ENCODE data around the gene SPRR4.
"Not testable (repeated sequence)": the region's sequence is repeated elsewhere in the genome, so short reads cannot be mapped to it uniquely, and the experiment has no call there.

The SPRR4 gene

DNA sequence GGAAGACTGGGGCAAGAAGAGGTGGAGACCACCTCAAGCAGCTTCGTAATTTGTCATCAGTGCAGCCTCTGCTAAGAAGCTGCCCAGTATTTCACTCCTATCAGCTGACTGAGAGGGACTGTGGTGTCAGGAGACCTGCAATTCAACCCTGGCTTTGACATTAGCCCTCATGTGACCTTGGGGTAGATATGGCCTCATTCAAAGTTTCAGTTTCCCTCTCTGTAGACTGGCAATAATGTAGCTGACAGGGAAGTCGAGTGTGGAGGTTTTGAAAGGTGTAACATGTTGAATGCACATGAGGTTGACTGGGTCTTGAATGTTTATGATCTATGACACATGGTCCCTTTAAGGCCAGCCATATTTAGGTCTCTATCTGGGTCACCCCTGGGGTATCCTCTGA, 2.2 kb upstream of the SPRR4 start:
- no peak for DNase-seq

DNA sequence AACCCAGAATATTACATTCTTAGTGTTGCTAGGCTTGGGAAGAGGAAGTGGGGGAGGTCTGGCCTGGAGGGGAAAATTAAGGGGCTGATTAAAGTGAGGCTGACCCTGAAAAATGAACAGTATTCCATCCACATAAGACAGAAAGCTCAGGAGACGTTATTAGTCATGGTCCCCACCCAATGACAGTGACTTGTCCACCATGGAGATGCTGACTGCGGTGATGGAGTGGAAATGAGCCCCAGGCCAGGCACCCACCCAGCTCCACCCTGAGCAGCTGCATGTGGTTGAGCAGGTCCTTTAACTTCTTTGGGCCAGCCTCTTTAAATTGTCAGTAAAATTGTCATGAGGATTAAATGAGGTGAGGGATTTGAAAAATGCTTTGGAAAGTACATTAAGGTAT, 1.4 kb upstream of the SPRR4 start:
- no peak for DNase-seq

DNA sequence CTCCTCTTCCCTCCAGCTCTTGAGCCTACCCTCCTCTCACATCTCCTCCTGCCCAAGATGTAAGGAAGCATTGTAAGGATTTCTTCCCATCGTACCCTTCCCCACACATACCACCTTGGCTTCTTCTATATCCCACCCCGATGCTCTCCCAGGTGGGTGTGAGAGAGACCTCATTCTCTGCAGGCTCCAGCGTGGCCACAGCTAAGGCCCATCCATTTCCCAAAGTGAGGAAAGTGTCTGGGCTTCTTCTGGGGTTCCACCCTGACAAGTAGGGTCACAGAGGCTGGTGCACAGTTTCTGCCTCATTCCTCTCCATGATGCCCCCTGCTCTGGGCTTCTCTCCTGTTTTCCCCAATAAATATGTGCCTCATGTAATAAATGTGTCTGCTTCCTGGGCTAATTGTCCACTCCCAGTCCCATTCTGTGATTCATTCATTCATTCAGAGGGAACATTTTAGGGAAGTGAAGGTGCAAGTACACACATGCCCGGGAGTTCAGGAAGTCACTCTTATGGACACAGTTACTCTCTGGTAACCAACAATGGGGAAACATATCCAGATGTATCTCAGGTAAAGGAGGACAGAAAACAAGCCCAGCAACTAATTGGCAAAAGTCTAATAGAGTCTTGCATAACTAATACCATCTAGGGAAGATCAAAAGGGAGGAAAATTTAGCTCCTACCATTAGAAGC, 1.9 kb downstream of the SPRR4 start:
- no peak for DNase-seq

DNA sequence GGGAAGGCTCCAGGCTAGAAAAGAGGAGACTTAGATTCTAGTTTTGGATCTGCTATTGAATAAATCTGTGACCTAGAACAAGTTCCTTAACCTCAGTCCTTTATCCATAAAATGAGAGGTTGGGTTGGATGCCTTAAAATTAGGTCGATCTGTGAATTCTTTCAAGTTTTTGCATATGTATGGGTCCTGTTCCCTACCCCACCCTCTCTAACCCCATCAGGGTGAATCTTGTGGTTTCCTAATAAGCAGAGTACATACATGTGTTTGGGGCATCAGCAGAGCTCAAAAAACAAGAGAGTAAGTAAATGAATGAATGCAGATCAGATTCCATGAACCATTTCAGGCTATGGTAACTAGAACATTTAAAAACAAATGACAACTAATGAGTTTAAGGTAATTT, 6.2 kb downstream of the SPRR4 start:
- no peak for DNase-seq

DNA sequence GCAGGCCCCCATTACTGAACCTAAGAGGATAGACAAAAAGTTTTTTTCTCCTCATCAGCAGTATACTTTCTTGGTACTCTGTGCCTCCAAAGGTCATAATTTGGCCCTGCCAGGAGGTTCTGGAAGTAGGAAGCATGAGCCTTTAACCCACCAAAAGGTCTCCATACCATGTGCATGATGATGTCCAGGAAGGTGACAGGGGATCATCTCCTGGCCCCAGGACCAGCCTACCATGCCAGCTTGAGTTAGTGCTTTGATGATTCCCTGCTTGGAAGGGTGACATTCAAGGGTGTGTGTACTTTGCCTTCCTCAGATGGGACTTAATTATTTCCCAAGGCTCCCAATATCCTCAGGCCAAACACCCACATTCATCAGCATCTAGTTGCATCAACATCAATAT, 7.2 kb downstream of the SPRR4 start:
- DNase-seq = no peak

DNA sequence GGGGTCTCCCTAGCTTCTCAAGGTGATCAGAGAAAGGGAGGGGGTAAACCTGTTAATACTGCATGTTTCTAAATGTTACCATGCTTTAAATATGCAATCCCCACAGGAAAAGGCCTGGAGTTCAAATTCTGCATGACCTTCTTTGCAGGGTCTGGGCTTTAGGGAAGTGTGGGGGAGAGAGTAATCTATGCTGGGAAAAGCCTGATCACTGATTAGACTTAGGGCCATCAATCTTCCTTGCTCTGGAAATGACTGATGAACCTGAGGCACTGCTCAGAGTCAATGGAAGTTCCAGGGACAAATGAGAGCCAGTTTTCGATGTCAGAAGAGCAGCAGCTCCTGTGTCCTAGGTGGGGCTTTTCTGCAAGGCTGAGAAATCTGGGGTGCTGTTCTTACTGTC, 10.2 kb downstream of the SPRR4 start:
- DNase-seq = no peak

DNA sequence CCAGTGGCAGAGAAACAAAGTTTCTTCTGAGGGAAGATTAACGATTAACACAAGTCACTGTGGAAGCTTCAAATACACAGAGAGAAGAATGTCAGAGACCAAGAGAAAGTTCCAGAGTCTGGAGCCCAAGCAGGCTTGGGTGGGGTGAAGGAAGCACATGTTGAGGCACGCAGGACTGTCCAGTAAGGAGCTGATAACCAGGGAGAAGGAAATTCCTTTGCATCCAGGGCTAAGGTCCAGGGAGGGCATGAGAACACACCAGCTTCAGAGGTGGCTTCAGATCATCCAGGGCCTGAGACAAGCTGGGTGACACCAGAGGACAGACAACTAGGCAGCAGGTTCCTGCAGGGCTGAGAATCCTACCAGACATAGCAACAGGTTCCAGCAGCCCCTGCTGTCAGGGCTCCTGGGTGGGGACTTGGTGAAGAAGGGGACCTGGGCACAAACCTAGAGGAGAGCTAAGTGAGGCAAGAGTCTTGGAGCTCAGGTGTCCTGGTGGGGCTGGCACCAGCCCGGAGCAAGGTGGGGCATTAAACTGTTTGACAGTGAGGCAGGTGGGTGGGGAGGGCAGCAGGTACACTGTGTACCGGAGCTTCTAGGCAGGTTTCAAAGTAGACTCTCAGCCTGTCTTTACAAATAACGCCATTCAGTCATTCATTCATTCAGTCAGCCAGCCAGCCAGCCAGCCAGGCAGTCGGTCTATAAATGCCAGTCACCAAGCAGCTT, 10.9 kb downstream of the SPRR4 start:
- no peak for DNase-seq

DNA sequence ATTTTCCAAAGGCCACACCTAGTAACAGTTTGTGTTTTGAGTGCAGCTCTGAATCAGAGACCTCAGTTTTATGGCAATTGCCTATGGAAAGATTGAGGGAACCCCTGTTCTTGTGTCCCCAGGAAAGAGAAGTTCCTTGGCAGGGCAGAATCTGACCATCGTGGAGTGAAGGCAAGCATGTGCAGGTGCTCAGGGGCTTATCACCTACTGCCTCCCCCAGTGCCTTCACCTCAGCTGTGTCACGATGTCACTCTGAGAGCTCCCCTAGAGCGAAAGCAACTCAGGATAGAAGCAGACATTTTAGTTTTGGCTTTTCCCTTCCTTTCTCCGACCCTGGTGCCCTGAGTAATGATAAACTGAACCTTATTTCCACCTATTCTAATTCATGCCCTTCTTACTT, 11.6 kb downstream of the SPRR4 start:
- no peak for DNase-seq

DNA sequence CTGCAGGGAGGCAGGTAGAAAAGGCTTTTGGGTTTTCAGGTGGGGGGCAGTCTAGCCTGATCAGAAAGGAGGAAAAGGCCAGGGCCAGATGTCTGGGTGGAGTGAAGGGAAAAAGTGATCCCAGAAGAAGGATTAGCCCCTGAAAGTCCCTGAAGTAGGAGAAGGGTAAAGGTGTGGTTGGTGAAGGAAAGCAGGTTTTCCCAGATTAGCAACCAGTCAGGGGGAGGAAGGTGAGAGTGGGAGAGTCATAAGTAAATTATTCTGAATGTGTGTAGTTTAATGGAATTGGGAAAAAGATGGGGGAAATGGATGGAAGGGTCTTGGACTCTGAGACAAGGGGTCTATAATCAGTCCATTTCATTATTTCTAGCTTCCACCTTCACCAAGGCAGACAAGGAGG, 12.8 kb downstream of the SPRR4 start:
- no peak for DNase-seq

DNA sequence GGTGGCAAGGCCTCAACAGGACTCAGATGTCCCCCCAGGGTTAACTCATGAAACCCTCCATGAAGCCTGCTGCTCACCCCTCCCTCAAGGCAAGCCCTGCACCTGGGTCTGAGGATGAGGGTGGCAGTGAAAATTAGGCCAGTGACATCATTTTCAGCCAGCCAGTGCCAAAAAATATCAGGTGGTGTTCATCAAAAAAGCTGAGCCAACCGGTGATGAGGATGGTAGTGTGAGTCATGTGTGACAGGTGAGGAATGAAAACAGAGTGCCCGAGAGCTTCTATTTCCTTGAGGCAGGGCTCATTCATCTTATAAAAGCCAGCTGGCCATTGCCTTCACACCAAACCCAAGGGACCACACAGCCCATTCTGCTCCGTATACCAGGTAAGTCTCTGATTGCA, 13.3 kb downstream of the SPRR4 start, which contains the start of gene SPRR1A:
Gene SPRR1A (plus strand): TSS at position 339 of the 400 bp plus-strand sequence. CDS start 1,150 bp downstream, outside the sequence.
- DNase-seq = no peak

DNA sequence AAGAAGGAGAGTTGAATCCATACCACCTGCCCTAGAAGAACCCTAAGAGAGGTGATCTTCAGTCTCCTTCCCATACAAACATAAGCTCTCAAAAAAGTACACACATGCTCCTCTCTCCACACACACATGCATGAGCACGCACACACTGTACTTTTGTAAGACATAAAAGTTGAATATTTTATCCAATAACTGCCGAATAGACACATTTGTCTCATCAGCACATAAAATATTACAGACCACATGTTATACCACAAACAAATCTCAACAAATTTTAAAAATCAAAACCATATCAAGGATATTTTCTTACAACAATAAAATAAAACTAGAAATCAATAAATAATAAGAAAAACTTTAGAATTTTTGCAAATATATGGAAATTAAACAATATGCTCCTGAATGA, 16.1 kb downstream of the SPRR4 start:
- DNase-seq = no peak

DNA sequence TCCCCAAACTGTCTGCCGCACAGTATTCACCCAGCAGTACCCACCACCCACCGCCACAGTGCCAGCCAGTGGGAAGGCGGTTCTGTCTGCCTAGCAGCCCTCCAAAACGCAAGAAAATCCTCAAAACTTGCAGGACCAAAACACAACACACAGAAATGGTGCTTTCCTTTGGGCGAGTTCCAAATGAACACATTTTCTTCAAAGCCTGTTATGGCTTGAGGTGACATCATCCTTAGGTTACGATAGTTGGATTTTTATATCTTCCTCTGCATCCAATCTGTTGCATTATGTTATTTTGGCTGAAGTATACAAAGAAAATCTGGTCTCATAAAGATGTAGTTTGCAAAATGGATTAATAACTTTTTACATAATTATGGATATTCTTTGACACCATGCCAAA, 22.7 kb downstream of the SPRR4 start:
- no peak for DNase-seq

DNA sequence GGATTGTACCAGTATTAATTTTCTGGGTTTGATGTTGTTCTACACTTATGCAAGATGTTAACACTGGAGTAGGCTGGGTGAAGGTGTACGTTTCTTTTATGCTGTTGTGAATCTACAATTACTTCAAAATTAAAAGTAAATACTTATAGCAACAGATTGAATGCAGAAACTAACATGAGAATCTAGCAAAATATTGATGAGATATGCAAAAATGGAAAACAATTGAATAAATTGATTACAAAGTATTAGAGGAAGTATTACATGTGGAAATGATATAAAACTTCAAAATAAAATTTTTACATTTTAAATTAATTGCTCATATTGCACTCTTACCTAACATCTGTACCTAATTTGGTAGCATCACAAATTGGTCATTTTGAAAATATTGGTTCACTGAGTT, 25.4 kb downstream of the SPRR4 start:
- DNase-seq = no peak

DNA sequence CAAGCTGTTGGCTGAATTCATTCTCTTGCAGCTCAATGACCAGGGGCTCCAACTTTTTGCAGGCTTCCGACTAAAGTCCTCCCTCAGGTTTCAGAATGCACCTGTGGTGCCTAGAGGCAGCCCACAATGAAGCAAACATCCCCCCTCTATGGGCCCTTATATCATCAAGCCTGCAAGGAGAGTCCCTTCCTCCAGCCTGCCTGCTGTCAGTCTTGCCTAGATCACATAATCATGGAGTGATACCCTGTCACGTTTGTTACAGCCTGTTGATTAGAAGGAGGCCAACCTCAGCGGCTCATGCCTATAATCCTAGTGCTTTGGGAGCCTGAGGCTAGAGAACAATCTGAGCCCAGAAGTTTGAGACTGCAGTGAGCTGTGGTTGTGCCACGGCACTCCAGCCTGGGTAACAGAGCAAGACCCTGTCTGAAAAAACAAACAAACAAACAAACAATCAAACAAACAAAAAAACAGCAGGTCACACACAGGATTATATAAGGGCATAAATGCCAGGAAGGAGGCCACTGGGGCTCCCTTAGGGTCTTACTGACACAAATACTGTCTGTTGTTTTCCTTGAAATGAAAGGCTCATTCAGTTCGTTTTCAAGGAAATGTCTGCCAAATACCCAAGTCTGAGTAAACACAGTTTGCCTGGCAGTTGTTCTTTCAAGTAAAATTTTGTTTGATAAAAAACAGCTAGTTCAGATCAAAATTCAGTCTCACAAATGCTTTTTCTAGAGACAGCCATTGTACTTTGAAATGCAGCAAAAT, 26.4 kb downstream of the SPRR4 start:
- DNase-seq = no peak

DNA sequence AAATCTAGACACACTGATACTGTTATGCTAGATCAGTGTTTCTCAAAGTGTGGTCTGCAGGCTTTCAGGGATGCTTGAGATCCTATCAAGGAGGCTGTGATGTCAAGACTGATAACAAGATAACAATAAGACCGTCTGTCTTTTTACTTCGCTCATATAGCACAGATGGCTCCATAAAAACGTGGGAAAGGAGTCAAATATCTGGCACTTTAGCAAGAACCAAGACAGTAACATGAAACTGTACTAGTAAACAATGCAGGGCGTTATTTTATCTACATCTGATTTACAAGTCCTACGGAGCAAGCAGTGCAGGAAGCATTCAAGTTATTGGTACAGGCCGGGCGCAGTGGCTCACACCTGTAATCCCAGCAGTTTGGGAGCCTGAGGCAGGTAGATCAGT, 27.5 kb downstream of the SPRR4 start:
- no peak for DNase-seq

DNA sequence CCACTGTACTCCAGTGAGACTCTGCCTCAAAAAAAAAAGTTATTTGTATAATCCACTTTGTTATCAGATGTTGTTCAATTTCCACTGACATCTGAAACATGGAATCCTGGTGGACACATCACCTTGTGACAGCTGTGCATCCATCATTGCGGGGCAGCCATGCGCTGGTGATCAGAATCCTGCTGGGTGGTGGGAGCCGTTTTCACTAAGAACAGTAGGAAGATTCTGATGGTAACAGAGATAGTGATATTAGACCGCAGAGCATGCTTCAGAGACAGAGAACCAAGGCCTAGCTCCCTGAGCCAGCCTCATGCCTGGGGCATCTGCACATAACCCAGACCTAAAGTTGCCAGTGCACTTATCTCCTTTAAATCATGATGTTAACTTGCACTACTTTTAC, 28.0 kb downstream of the SPRR4 start:
- no peak for DNase-seq

DNA sequence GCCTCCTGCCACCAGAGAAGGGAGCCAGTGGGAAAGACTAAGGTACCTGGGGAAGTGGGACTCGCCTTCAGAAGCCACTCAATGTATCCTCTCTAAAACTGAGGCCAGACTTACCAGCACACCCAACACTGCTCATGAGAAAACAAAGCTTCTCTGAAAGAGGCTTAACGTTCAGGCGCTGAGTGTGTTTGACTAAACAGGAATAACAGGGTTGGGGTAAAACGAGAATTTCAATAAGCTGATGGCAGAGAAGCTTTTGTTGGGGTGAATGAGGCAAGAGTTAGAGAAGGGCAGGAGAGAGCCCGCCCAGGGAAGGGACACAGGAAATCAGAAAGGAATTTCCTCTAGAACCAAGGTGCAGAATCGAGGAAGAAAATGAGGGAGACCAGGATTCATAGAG, 29.4 kb downstream of the SPRR4 start:
- no peak for DNase-seq

DNA sequence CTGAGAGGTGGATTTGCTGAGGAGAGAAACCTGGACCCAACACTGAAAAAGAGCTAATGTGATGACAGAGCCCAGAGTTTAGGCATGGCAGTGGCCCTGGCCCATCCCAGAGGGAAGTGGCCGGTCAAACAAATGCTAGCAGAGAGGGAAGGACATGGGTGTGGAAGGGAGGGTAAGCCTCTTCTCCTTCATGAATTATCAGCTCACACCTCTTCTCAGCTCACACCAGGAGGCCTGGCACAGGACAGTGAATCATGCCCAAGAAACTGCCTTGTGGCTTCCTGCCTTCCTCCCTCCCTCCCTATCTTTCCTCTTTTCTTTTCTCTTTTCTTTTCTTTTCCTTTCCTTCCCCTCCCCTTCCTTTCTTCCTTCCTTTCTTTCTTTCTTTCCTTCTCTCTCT, 29.8 kb downstream of the SPRR4 start:
- no peak for DNase-seq

DNA sequence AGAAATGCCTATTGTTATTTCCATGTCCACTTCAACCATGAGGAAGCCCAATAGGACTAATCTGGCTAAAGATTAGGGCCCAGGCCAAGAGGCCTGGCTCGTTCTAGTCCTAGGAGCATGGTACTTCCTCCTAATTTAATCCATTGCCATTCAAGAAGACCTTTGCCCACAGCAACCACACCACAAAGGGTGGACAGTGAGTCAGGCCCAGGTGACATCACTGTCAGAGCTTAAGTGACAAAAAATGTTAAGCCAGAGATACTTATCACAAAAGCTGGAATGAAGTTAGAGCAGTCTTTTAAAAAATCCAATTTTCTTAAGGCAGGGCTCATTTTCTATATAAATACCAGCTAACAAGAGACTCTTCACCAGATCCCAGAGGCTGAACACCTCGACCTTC, 30.9 kb downstream of the SPRR4 start, which contains the start of gene SPRR3:
Gene SPRR3 (plus strand): TSS at position 368 of the 400 bp plus-strand sequence. CDS start 1,272 bp downstream, outside the sequence.
- DNase-seq = no peak

DNA sequence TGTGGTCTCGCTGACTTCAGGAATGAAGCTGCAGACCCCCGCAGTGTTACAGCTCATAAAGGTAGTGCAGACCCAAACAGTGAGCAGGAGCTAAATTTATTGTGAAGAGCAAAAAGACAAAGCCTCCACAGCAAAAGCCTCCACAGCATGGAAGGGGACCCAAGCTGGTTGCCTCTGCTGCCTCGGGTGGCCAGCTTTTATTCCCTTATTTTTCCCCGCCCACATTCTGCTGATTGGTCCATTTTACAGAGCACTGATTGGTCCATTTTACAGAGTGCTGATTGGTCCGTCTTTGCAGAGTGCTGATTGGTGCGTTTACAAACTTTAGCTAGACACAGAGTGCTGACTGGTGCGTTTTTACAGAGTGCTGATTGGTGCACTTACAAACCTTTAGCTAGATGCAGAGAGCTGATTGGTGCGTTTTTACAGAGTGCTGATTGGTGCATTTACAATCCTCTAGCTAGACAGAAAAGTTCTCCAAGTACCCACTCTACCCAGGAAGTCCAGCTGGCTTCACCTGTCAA, 40.8 kb downstream of the SPRR4 start:
- DNase-seq = not testable (repeated sequence)

DNA sequence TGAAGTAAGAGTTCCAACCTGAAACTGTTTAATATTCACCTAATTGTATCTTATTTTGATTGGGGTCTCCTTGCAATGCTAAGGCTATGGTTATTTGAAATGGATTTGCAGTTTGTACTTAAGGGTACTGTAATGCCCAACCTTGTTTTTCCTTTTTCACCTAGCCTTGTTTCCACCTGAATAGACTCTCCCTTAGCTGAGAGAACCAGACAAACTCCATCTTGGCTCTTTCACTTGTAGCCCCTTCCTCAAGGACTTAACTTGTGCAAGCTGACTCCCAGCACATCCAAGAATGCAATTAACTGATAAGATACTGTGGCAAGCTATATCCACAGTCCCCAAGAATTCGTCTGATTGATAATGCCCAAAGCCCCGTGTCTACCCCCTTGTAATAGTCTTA, 51.4 kb downstream of the SPRR4 start:
- not testable (repeated sequence) for DNase-seq

Data from activated CD8-positive, alpha-beta memory T cell treated with anti-CD3 and anti-CD28 coated beads, Interleukin-2, amount 50 U/mL, for 4 hours (primary cell).